Hepatocyte (in vitro differentiated cells): ENCODE results near the gene LCE1A. TPM values are rescaled to one million over a fixed set of nuclear protein-coding genes. Genes with fewer than 3 reads are reported as not detected.

Experiments
- DNase-seq: peaks from one replicate; pipeline ENCODE4 v3.0.0-alpha.2; 2016; ENCODE audit warnings: low spot score
- H2AFZ ChIP-seq: fragments of 200-600 bp; sonication (generic); 2 replicates; pipeline ENCODE4 v1.6.0; 2016; ENCODE audit warnings: antibody characterized with exemption, mild to moderate bottlenecking
- H3K27ac ChIP-seq: fragments of 200-600 bp; sonication (generic); 2 replicates; pipeline ENCODE4 v1.5.1; 2016; ENCODE audit warnings: mild to moderate bottlenecking
- H3K27me3 ChIP-seq: fragments of 200-600 bp; sonication (generic); 2 replicates; pipeline ENCODE4 v1.6.1; 2016
- H3K36me3 ChIP-seq: fragments of 200-600 bp; sonication (generic); replicated peaks from 2 replicates; pipeline ENCODE4 v1.5.1; 2016; ENCODE audit warnings: low read depth; ENCODE audit not compliant: insufficient read depth
- H3K4me1 ChIP-seq: fragments of 200-600 bp; sonication (generic); 2 replicates; pipeline ENCODE4 v1.5.1; 2016; ENCODE audit warnings: mild to moderate bottlenecking, moderate library complexity; ENCODE audit not compliant: insufficient read depth
- H3K4me2 ChIP-seq: fragments of 200-600 bp; sonication (generic); 2 replicates; pipeline ENCODE4 v1.6.0; 2016
- H3K4me3 ChIP-seq: fragments of 200-600 bp; sonication (generic); 2 replicates; pipeline ENCODE4 v1.5.1; 2016; ENCODE audit warnings: mild to moderate bottlenecking
- H3K79me2 ChIP-seq: fragments of 200-600 bp; sonication (generic); 2 replicates; pipeline ENCODE4 v1.6.0; 2017; ENCODE audit warnings: mild to moderate bottlenecking
- H3K9me2 ChIP-seq: fragments of 200-600 bp; sonication (generic); replicated peaks from 2 replicates; pipeline ENCODE4 v1.6.0; 2017; ENCODE audit warnings: mild to moderate bottlenecking; ENCODE audit not compliant: insufficient read depth
- H3K9me3 ChIP-seq: fragments of 200-600 bp; sonication (generic); 2 replicates; pipeline ENCODE4 v1.5.1; 2016; ENCODE audit warnings: low read depth, mild to moderate bottlenecking
- H4K20me1 ChIP-seq: fragments of 200-600 bp; sonication (generic); 2 replicates; pipeline ENCODE4 v1.6.0; 2016; ENCODE audit warnings: mild to moderate bottlenecking; ENCODE audit not compliant: insufficient read depth, poor library complexity, severe bottlenecking
- EZH2 ChIP-seq: fragments of 200-600 bp; sonication (generic); IDR thresholded peaks from 2 replicates; pipeline ENCODE4 v1.6.1; 2016; ENCODE audit warnings: antibody characterized with exemption, mild to moderate bottlenecking, borderline replicate concordance
- EZH2phosphoT487 ChIP-seq: fragments of 200-600 bp; sonication (generic); IDR thresholded peaks from one replicate; pipeline ENCODE4 v1.6.1; 2018; ENCODE audit warnings: antibody characterized with exemption, mild to moderate bottlenecking, low read depth, moderate library complexity; ENCODE audit not compliant: unreplicated experiment, severe bottlenecking
- WGBS: methylation state at CpG from one replicate; pipeline ENCODE4 v1.1.6; 2016; ENCODE audit warnings: low lambda C conversion rate; ENCODE audit errors: missing lambda C conversion rate; 5-methylcytosine and 5-hydroxymethylcytosine counted together
- polyA plus RNA-seq: library from polyadenylated mRNA; unstranded; fragments of >200 nt; fragmentation: Nextera tagmentation; extraction: Ambion mirVana; gene quantifications from 2 replicates; pipeline ENCODE4 v1.2.1, GENCODE V29; 2016
- total RNA-seq: library from RNA; depleted of rRNA; stranded (reverse); fragments of >200 nt; gene quantifications from 2 replicates; pipeline ENCODE4 v1.2.3, GENCODE V29; 2014
- TF ChIP-seq, protein P1 (sequence below): fragments of 200-600 bp; sonication (generic); IDR thresholded peaks from 2 replicates; pipeline ENCODE4 v1.5.1; 2016; ENCODE audit warnings: antibody characterized with exemption, mild to moderate bottlenecking; ENCODE audit not compliant: poor library complexity

LCE1A gene
- total and polyA plus RNA-seq, 2 experiments from 2014 or later: not detected

GRCh38 chr1:152842556-152842955, 15.3 kb downstream of the LCE1A start, which contains the start of gene LCE6A:
TSS of gene LCE6A (plus strand) at chr1:152842856. CDS start at chr1:152843521, 665 bp downstream.
- TF ChIP-seq EZH2 (no peak), EZH2phosphoT487 (no peak)
- TF ChIP-seq, protein P1, sequence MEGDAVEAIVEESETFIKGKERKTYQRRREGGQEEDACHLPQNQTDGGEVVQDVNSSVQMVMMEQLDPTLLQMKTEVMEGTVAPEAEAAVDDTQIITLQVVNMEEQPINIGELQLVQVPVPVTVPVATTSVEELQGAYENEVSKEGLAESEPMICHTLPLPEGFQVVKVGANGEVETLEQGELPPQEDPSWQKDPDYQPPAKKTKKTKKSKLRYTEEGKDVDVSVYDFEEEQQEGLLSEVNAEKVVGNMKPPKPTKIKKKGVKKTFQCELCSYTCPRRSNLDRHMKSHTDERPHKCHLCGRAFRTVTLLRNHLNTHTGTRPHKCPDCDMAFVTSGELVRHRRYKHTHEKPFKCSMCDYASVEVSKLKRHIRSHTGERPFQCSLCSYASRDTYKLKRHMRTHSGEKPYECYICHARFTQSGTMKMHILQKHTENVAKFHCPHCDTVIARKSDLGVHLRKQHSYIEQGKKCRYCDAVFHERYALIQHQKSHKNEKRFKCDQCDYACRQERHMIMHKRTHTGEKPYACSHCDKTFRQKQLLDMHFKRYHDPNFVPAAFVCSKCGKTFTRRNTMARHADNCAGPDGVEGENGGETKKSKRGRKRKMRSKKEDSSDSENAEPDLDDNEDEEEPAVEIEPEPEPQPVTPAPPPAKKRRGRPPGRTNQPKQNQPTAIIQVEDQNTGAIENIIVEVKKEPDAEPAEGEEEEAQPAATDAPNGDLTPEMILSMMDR: no peak
- no peaks in the 10 kb centered on the region for H3K9me3 ChIP-seq
- no peak within 1 kb of the TSS for H3K4me3 ChIP-seq
- H3K27ac ChIP-seq: no peak within 1 kb of the TSS
- H4K20me1 ChIP-seq: no peaks in the 10 kb centered on the region
- no peaks in the 10 kb centered on the region for H3K4me1 ChIP-seq
- no peaks in the 10 kb centered on the region for H3K27me3 ChIP-seq
- no peaks in the 10 kb centered on the region for H3K36me3 ChIP-seq
- H3K79me2 ChIP-seq: no peaks in the 10 kb centered on the region
- no peak within 1 kb of the TSS for H2AFZ ChIP-seq
- no peaks in the 10 kb centered on the region for H3K9me2 ChIP-seq
- 43% methylated on average over 3 of the region's 3 CpGs for WGBS
- no peak for DNase-seq
- H3K4me2 ChIP-seq: no peak within 1 kb of the TSS

- Histone ChIP-seq H3K4me2 (no peak overlapping the region), H3K36me3 (no peaks in the 10 kb centered on the region), H3K27me3 (no peaks in the 10 kb centered on the region), H4K20me1 (no peaks in the 10 kb centered on the region), H3K27ac (no peak overlapping the region), H2AFZ (no peak overlapping the region), H3K4me3 (no peak overlapping the region), H3K4me1 (no peaks in the 10 kb centered on the region), H3K79me2 (no peaks in the 10 kb centered on the region), H3K9me2 (no peaks in the 10 kb centered on the region), H3K9me3 (peaks cover 4% of the 10 kb centered on the region)
- TF ChIP-seq, protein P1: no peak
- no peak for TF ChIP-seq EZH2
- no peak for TF ChIP-seq EZH2phosphoT487
- 27% methylated on average over 2 of the region's 2 CpGs for WGBS
- no peak for DNase-seq
Measured at GRCh38 chr1:152855661-152856060, 28.4 kb downstream of the LCE1A start.

DNA sequence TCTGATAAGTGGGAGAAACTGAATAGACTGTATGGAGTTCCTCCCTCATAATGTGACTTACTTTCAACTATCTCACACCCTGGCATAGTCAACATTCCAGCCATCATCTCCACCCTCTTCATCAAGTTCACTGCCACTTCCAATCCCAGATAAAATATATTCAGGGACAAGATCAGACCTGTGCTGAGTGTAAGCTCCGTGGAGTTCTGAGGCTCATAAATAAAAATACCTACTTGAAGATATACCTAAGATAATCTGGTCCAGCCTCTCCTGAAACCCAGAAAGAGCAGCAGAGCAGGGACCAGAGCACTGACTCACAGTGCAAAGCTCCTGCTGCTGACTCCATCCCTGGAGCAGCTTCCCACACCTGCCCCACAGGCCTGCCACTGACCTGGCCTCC, 30.8 kb downstream of the LCE1A start:
- Histone ChIP-seq H3K9me3 (peaks cover 4% of the 10 kb centered on the region), H3K4me1 (no peaks in the 10 kb centered on the region), H3K9me2 (no peaks in the 10 kb centered on the region), H3K27ac (no peak overlapping the region), H3K27me3 (no peaks in the 10 kb centered on the region), H3K4me3 (no peak overlapping the region), H2AFZ (no peak overlapping the region), H3K36me3 (no peaks in the 10 kb centered on the region), H3K79me2 (no peaks in the 10 kb centered on the region), H4K20me1 (no peaks in the 10 kb centered on the region), H3K4me2 (no peak overlapping the region)
- TF ChIP-seq EZH2: no peak
- TF ChIP-seq, protein P1: no peak
- no peak for TF ChIP-seq EZH2phosphoT487
- WGBS: 37% methylated on average over 1 of the region's 1 CpG
- DNase-seq: no peak

DNA sequence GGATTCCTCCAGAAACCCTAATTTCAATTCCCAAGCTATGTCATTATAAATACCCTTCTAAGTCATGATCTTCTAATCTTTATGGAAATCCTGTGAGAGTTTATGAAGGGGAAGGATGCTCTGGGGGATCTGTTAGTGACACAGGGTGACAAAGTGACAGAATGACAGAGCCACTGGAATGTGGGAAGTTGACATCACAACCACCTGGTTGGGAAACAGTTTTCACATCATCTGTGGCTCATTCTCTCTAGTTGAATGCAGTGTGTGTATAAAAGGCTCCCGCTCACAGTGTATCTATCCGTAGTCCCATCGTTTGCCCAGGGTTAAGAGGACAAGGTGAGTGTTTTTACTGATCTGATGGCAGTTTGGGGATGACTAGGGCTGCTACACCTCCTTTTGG, 32.4 kb downstream of the LCE1A start, which contains the start of gene LCE7A:
Gene LCE7A, plus strand, starts transcription at position 301 of the 400 bp plus-strand sequence. CDS start 702 bp downstream, outside the sequence.
- Histone ChIP-seq H3K27me3 (no peaks in the 10 kb centered on the region), H3K4me1 (no peaks in the 10 kb centered on the region), H3K4me2 (no peak within 1 kb of the TSS), H3K9me3 (peaks cover 4% of the 10 kb centered on the region), H3K79me2 (no peaks in the 10 kb centered on the region), H3K9me2 (no peaks in the 10 kb centered on the region), H3K4me3 (no peak within 1 kb of the TSS), H2AFZ (no peak within 1 kb of the TSS), H4K20me1 (no peaks in the 10 kb centered on the region), H3K27ac (no peak within 1 kb of the TSS), H3K36me3 (no peaks in the 10 kb centered on the region)
- 61% methylated on average over 3 of the region's 3 CpGs for WGBS
- no peak for DNase-seq
- TF ChIP-seq EZH2: no peak
- TF ChIP-seq EZH2phosphoT487: no peak
- TF ChIP-seq, protein P1: no peak
